Peyer's patch (tissue), 4 donors: Measurements from ENCODE around the gene CCNG2. TPM values are rescaled to one million over a fixed set of nuclear protein-coding genes. Genes with fewer than 3 reads are reported as not detected.
A peak's percentile ranks its signal among the peaks of the same experiment; 100 is the strongest.

Experiments used
- DNase-seq, 3 donors: peaks; one replicate each; pipeline ENCODE4 v3.0.0-alpha.2; 2017 to 2019
- H3K27ac ChIP-seq, 4 donors: fragments of 200-600 bp; sonication (generic); one replicate each; pipeline ENCODE4 v1.5.1; 2016 to 2019
- H3K27me3 ChIP-seq, 2 donors: fragments of 200-600 bp; sonication (generic); one replicate each; pipeline ENCODE4 v1.5.1; 2019
- H3K36me3 ChIP-seq, 3 donors: fragments of 200-600 bp; sonication (generic); one replicate each; pipeline ENCODE4 v1.5.1; 2016 to 2019
- H3K4me1 ChIP-seq, 4 donors: fragments of 200-600 bp; sonication (generic); one replicate each; pipeline ENCODE4 v1.5.1; 2016 to 2019
- H3K4me3 ChIP-seq, 4 donors: fragments of 200-600 bp; sonication (generic); 1 replicate in 3 of 4; 2 replicates in 1 of 4; pipeline ENCODE4 v1.5.1; 2016 to 2019; ENCODE audit warnings: mild to moderate bottlenecking in 1 of 4
- H3K9me3 ChIP-seq, 4 donors: fragments of 200-600 bp; sonication (generic); one replicate each; pipeline ENCODE4 v1.5.1; 2016 to 2019; ENCODE audit warnings: mild to moderate bottlenecking in 1 of 4
- POLR2A ChIP-seq, 2 donors: fragments of 450-650 bp; IDR thresholded peaks; one replicate each; pipeline ENCODE4 v1.5.1; 2017; ENCODE audit warnings: antibody characterized with exemption in 2 of 2, mild to moderate bottlenecking in 2 of 2, moderate library complexity in 2 of 2
- total RNA-seq, 4 donors: library from RNA; depleted of rRNA; stranded (reverse); fragments of >200 nt; gene quantifications; one replicate each; pipeline ENCODE4 v1.1.0, GENCODE V29; 2016
- TF ChIP-seq, protein P1 (sequence below), 6 experiments: fragments of 450-650 bp in 4 of 6; fragments of 200-600 bp in 2 of 6; sonication (generic) in 1 of 6; IDR thresholded peaks; one replicate each; pipeline ENCODE4 v1.5.1; 2017 to 2019; ENCODE audit warnings: antibody characterized with exemption in 6 of 6, mild to moderate bottlenecking in 3 of 6, moderate library complexity in 1 of 6

The CCNG2 gene
- total RNA-seq, 4 donors from 2014 or later: 19.8 to 29.7 (median 25.8) TPM

- no peak for TF ChIP-seq POLR2A (IDR thresholded peaks at IDR 0.05)
- TF ChIP-seq, protein P1, sequence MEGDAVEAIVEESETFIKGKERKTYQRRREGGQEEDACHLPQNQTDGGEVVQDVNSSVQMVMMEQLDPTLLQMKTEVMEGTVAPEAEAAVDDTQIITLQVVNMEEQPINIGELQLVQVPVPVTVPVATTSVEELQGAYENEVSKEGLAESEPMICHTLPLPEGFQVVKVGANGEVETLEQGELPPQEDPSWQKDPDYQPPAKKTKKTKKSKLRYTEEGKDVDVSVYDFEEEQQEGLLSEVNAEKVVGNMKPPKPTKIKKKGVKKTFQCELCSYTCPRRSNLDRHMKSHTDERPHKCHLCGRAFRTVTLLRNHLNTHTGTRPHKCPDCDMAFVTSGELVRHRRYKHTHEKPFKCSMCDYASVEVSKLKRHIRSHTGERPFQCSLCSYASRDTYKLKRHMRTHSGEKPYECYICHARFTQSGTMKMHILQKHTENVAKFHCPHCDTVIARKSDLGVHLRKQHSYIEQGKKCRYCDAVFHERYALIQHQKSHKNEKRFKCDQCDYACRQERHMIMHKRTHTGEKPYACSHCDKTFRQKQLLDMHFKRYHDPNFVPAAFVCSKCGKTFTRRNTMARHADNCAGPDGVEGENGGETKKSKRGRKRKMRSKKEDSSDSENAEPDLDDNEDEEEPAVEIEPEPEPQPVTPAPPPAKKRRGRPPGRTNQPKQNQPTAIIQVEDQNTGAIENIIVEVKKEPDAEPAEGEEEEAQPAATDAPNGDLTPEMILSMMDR (IDR thresholded peaks at IDR 0.05): no peak
- Histone ChIP-seq H3K27ac (no peak overlapping the region), H3K27me3 (no peaks in the 10 kb centered on the region), H3K4me1 (no peaks in the 10 kb centered on the region), H3K9me3 (no peaks in the 10 kb centered on the region), H3K4me3 (no peak overlapping the region), H3K36me3 (no peaks in the 10 kb centered on the region)
- no peak for DNase-seq
Observed at GRCh38 chr4:77199701-77200100, 42.7 kb downstream of the CCNG2 start.

GRCh38 chr4:77201343-77201742, 44.3 kb downstream of the CCNG2 start:
- Histone ChIP-seq H3K9me3 (no peaks in the 10 kb centered on the region), H3K36me3 (no peaks in the 10 kb centered on the region), H3K4me1 (no peaks in the 10 kb centered on the region), H3K27ac (no peak overlapping the region), H3K27me3 (no peaks in the 10 kb centered on the region), H3K4me3 (no peak overlapping the region)
- DNase-seq: no peak
- TF ChIP-seq, protein P1 (IDR thresholded peaks at IDR 0.05): no peak
- TF ChIP-seq POLR2A (IDR thresholded peaks at IDR 0.05): no peak

GRCh38 chr4:77201857-77202256, 44.9 kb downstream of the CCNG2 start:
- Histone ChIP-seq H3K9me3 (no peaks in the 10 kb centered on the region), H3K27ac (peak overlapping the region in 1 of 4 donors; percentile 43), H3K4me3 (no peak overlapping the region), H3K4me1 (no peaks in the 10 kb centered on the region), H3K27me3 (no peaks in the 10 kb centered on the region), H3K36me3 (no peaks in the 10 kb centered on the region)
- no peak for DNase-seq
- TF ChIP-seq, protein P1 (IDR thresholded peaks at IDR 0.05): no peak
- TF ChIP-seq POLR2A (IDR thresholded peaks at IDR 0.05): no peak

DNA sequence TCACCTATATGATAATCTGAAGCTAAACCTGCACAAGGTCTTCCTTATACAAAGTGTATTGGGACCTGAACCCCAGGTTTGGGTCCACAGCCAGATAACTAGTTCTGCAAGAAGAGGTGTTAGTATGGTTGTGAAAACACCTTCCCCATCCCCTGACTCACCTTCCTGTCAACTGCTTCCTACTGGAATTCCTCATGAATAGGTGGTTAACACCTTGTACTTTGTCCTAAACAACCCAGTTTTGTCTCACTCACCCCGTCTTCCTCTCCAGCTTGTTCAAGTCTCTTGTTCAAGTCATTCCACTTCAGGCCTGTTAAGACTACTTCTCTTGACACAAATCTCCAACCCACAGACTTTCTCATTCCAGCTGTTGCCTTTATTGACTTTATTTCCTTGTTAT, 45.5 kb downstream of the CCNG2 start:
- H3K4me3 ChIP-seq: no peak overlapping the region
- DNase-seq: peak in 1 of 3 donors; percentile 50
- no peaks in the 10 kb centered on the region for H3K36me3 ChIP-seq
- no peaks in the 10 kb centered on the region for H3K4me1 ChIP-seq
- no peaks in the 10 kb centered on the region for H3K27me3 ChIP-seq
- peak overlapping the region in 1 of 4 donors; percentile 43 for H3K27ac ChIP-seq
- H3K9me3 ChIP-seq: no peaks in the 10 kb centered on the region
- TF ChIP-seq POLR2A (IDR thresholded peaks at IDR 0.05): no peak
- TF ChIP-seq, protein P1 (IDR thresholded peaks at IDR 0.05): no peak

DNA sequence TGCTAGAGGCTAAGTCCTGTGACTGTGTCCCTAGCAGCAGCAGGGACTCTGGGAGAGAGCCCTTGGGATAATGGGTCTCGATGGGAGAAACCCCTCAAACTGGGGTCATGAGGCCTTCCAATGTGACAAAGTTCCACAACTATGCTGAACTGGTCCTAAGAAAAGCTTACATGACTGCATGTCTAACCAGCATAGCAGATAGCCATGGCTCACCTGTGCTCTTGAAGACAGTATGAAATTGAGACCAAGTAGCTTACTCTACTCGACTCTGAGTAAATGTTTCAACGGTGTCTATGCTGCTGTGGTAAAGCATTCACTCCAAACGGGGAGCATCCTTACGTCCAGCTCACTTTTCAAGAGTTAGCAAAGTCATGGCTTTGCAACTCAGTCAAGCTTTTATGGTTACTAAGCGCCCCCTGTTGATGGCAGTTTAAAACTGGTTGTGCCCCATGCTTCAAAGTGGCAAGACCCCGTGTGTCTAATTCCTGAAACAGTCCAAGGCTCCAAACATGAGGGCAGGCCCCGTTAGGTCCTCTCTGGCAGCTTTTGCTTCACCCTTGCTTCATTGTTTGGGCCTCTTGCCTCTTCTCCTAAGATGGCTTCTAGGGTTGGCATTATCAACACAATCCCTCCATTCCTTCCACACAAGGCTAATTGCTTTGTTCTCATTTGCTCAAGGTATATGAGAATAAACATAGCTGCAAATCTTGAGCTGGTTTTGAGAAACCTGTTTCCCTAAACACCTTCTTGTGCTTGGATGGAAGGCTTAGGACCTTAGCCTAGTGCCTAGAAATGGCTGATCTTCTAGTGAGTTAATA, 46.6 kb downstream of the CCNG2 start:
- H3K27ac ChIP-seq: no peak overlapping the region
- H3K9me3 ChIP-seq: no peaks in the 10 kb centered on the region
- no peaks in the 10 kb centered on the region for H3K36me3 ChIP-seq
- TF ChIP-seq, protein P1 (IDR thresholded peaks at IDR 0.05): peak; percentile 62 to 91 (median 79)
- TF ChIP-seq POLR2A (IDR thresholded peaks at IDR 0.05): no peak
- H3K27me3 ChIP-seq: no peaks in the 10 kb centered on the region
- H3K4me1 ChIP-seq: no peaks in the 10 kb centered on the region
- DNase-seq: peak in 2 of 3 donors; percentile 59 to 83
- no peak overlapping the region for H3K4me3 ChIP-seq
